HEK293T (cell line): ENCODE results near the gene SSH2.

ENCODE experiments used
- ARNT ChIP-seq: fragments of 450-650 bp; IDR thresholded peaks from 2 replicates; pipeline ENCODE4 v1.6.1; 2017; ENCODE audit warnings: mild to moderate bottlenecking
- BHLHE40 ChIP-seq: fragments of 450-650 bp; IDR thresholded peaks from 2 replicates; pipeline ENCODE4 v1.6.1; 2016; ENCODE audit warnings: mild to moderate bottlenecking, moderate library complexity, borderline replicate concordance
- CTBP1 ChIP-seq: fragments of 450-650 bp; IDR thresholded peaks from 2 replicates; pipeline ENCODE4 v1.6.1; 2016; ENCODE audit warnings: borderline replicate concordance
- FOXA1 ChIP-seq: fragments of 450-650 bp; IDR thresholded peaks from 2 replicates; pipeline ENCODE4 v1.6.1; 2016; ENCODE audit warnings: mild to moderate bottlenecking
- FOXK2 ChIP-seq: fragments of 450-650 bp; IDR thresholded peaks from 2 replicates; pipeline ENCODE4 v1.6.1; 2016; ENCODE audit warnings: mild to moderate bottlenecking
- FOXM1 ChIP-seq: fragments of 450-650 bp; IDR thresholded peaks from 2 replicates; pipeline ENCODE4 v1.6.1; 2017; ENCODE audit warnings: mild to moderate bottlenecking, borderline replicate concordance
- TARDBP ChIP-seq: fragments of 450-650 bp; IDR thresholded peaks from 2 replicates; pipeline ENCODE4 v1.6.1; 2016
- ZNF384 ChIP-seq: fragments of 450-650 bp; IDR thresholded peaks from 2 replicates; pipeline ENCODE4 v1.6.1; 2016

GRCh38 chr17:29740017-29740416 lies 190.0 kb downstream of the SSH2 start:
- no peak for TF ChIP-seq BHLHE40
- no peak for TF ChIP-seq TARDBP
- TF ChIP-seq FOXM1, result no peak
- TF ChIP-seq ZNF384, result no peak
- TF ChIP-seq FOXK2, result no peak
- no peak for TF ChIP-seq CTBP1
- TF ChIP-seq ARNT, result no peak
- no peak for TF ChIP-seq FOXA1
